Neural progenitor cell (in vitro differentiated cells): ENCODE results near the gene NUP133.

Experiments
- EZH2phosphoT487 ChIP-seq: fragments of 200-600 bp; sonication (generic); IDR thresholded peaks from 2 replicates; pipeline ENCODE4 v1.6.1; 2017; ENCODE audit warnings: antibody characterized with exemption
- TF ChIP-seq, protein P1 (sequence below): fragments of 200-600 bp; sonication (generic); IDR thresholded peaks from 2 replicates; pipeline ENCODE4 v1.5.1; 2017; ENCODE audit warnings: antibody characterized with exemption, mild to moderate bottlenecking

DNA sequence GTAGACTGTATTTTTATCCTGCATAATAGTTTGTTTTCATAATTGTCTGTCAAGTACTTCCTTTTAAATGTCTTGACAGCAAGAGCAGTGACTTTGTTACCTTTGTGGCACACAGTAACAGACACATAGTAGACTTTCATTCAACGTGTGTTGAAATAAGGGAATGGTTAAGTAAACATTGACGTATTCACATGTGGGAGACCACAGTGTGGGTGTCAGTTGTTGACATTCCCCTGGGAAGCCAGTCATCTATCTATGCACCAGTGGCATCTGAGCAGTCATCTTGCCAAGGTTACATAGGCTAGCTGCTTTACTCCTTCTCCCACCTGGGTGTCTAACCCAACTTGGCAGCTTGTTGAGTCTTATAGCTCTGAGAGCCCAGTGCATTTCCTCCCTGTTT is 1.4 kb upstream of the NUP133 start:
- TF ChIP-seq EZH2phosphoT487 = no peak
- TF ChIP-seq, protein P1, sequence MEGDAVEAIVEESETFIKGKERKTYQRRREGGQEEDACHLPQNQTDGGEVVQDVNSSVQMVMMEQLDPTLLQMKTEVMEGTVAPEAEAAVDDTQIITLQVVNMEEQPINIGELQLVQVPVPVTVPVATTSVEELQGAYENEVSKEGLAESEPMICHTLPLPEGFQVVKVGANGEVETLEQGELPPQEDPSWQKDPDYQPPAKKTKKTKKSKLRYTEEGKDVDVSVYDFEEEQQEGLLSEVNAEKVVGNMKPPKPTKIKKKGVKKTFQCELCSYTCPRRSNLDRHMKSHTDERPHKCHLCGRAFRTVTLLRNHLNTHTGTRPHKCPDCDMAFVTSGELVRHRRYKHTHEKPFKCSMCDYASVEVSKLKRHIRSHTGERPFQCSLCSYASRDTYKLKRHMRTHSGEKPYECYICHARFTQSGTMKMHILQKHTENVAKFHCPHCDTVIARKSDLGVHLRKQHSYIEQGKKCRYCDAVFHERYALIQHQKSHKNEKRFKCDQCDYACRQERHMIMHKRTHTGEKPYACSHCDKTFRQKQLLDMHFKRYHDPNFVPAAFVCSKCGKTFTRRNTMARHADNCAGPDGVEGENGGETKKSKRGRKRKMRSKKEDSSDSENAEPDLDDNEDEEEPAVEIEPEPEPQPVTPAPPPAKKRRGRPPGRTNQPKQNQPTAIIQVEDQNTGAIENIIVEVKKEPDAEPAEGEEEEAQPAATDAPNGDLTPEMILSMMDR = no peak
